ENCODE measurements around the gene DICER1.
A peak's percentile ranks its signal among the peaks of the same experiment; 100 is the strongest.

DICER1 gene

DNA sequence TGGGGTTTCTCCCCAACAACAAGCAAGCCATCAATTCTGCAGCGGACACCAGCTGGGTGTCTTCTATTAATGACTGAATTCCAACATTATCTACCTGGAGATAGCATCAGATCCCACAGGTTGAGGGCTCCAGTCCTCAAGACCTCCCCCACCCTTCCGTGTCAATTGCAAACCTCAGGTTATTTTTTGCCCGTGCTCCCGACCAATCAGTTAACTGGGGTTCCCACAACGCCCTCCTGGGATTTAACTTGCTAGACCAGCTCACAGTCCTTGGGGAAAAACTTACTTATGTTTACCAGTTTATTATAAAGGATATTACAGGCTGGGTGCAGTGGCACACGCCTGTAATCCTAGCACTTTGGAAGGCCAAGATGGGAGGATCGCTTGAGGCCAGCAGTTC, 9.7 kb downstream of the DICER1 start:
- no peak for TF ChIP-seq POLR2AphosphoS5 (IDR thresholded peaks at IDR 0.05; ENCODE audit: low read depth)
- TF ChIP-seq, protein P1, sequence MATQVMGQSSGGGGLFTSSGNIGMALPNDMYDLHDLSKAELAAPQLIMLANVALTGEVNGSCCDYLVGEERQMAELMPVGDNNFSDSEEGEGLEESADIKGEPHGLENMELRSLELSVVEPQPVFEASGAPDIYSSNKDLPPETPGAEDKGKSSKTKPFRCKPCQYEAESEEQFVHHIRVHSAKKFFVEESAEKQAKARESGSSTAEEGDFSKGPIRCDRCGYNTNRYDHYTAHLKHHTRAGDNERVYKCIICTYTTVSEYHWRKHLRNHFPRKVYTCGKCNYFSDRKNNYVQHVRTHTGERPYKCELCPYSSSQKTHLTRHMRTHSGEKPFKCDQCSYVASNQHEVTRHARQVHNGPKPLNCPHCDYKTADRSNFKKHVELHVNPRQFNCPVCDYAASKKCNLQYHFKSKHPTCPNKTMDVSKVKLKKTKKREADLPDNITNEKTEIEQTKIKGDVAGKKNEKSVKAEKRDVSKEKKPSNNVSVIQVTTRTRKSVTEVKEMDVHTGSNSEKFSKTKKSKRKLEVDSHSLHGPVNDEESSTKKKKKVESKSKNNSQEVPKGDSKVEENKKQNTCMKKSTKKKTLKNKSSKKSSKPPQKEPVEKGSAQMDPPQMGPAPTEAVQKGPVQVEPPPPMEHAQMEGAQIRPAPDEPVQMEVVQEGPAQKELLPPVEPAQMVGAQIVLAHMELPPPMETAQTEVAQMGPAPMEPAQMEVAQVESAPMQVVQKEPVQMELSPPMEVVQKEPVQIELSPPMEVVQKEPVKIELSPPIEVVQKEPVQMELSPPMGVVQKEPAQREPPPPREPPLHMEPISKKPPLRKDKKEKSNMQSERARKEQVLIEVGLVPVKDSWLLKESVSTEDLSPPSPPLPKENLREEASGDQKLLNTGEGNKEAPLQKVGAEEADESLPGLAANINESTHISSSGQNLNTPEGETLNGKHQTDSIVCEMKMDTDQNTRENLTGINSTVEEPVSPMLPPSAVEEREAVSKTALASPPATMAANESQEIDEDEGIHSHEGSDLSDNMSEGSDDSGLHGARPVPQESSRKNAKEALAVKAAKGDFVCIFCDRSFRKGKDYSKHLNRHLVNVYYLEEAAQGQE (IDR thresholded peaks at IDR 0.05; ENCODE audit: insufficient replicate concordance, low read depth), result no peak
- TF ChIP-seq, protein P2, sequence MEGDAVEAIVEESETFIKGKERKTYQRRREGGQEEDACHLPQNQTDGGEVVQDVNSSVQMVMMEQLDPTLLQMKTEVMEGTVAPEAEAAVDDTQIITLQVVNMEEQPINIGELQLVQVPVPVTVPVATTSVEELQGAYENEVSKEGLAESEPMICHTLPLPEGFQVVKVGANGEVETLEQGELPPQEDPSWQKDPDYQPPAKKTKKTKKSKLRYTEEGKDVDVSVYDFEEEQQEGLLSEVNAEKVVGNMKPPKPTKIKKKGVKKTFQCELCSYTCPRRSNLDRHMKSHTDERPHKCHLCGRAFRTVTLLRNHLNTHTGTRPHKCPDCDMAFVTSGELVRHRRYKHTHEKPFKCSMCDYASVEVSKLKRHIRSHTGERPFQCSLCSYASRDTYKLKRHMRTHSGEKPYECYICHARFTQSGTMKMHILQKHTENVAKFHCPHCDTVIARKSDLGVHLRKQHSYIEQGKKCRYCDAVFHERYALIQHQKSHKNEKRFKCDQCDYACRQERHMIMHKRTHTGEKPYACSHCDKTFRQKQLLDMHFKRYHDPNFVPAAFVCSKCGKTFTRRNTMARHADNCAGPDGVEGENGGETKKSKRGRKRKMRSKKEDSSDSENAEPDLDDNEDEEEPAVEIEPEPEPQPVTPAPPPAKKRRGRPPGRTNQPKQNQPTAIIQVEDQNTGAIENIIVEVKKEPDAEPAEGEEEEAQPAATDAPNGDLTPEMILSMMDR (IDR thresholded peaks at IDR 0.05; ENCODE audit: insufficient read depth, low read length), result no peak
- TF ChIP-seq SPI1 (IDR thresholded peaks at IDR 0.05; ENCODE audit: borderline replicate concordance, low read depth), result no peak
- no peak for TF ChIP-seq GABPA (IDR thresholded peaks at IDR 0.05; ENCODE audit: low read depth)
- no peak overlapping the region for H3K4me3 ChIP-seq (replicated peaks; ENCODE audit: insufficient read depth, low read length)
- DNase-seq (ENCODE audit: low read depth in 1 of 2, low spot score in 1 of 2), result no peak
- no peaks in the 10 kb centered on the region for H3K27me3 ChIP-seq (ENCODE audit: insufficient read depth, poor library complexity, severe bottlenecking)
- H3K27ac ChIP-seq (replicated peaks), result no peak overlapping the region

GRCh38 chr14:95146079-95146771, 11.1 kb downstream of the DICER1 start:
- Histone ChIP-seq H3K27ac (replicated peaks) (no peak overlapping the region), H3K27me3 (ENCODE audit: insufficient read depth, poor library complexity, severe bottlenecking) (no peaks in the 10 kb centered on the region), H3K4me3 (replicated peaks; ENCODE audit: insufficient read depth, low read length) (no peak overlapping the region)
- DNase-seq (ENCODE audit: low read depth in 1 of 2, low spot score in 1 of 2), result peak; percentile 23 to 42
- TF ChIP-seq SPI1 (IDR thresholded peaks at IDR 0.05; ENCODE audit: borderline replicate concordance, low read depth) (peak; percentile 27; the same call in 1 of the 2 replicates), GABPA (IDR thresholded peaks at IDR 0.05; ENCODE audit: low read depth) (no peak)

- no peak for TF ChIP-seq GABPA (IDR thresholded peaks at IDR 0.05; ENCODE audit: low read depth)
- TF ChIP-seq, protein P2 (IDR thresholded peaks at IDR 0.05; ENCODE audit: insufficient read depth, low read length), result no peak
- no peak for TF ChIP-seq SPI1 (IDR thresholded peaks at IDR 0.05; ENCODE audit: borderline replicate concordance, low read depth)
- no peak for TF ChIP-seq POLR2AphosphoS5 (IDR thresholded peaks at IDR 0.05; ENCODE audit: low read depth)
- TF ChIP-seq, protein P1 (IDR thresholded peaks at IDR 0.05; ENCODE audit: insufficient replicate concordance, low read depth), result no peak
- DNase-seq (ENCODE audit: low read depth in 1 of 2, low spot score in 1 of 2), result no peak
- H3K27ac ChIP-seq (replicated peaks), result no peak overlapping the region
Observed at GRCh38 chr14:95144849-95145248, 12.5 kb downstream of the DICER1 start.

GRCh38 chr14:95143808-95144620, 13.3 kb downstream of the DICER1 start:
- H3K27ac ChIP-seq (replicated peaks), result peak overlapping the region; percentile 37
- H3K4me3 ChIP-seq (replicated peaks; ENCODE audit: insufficient read depth, low read length), result 0 out of 2 replicates have a peak overlapping the region, but pooled peaks have one; percentile 6
- peak; percentile 6; the same call in 1 of the 2 replicates for TF ChIP-seq SPI1 (IDR thresholded peaks at IDR 0.05; ENCODE audit: borderline replicate concordance, low read depth)
- no peak for TF ChIP-seq POLR2AphosphoS5 (IDR thresholded peaks at IDR 0.05; ENCODE audit: low read depth)
- H3K27me3 ChIP-seq (ENCODE audit: insufficient read depth, poor library complexity, severe bottlenecking), result no peaks in the 10 kb centered on the region
- DNase-seq (ENCODE audit: low read depth in 1 of 2, low spot score in 1 of 2), result no peak

More at GRCh38 chr14:95144849-95145248, 12.5 kb downstream of the DICER1 start:
- Histone ChIP-seq H3K4me3 (replicated peaks; ENCODE audit: insufficient read depth, low read length) (no peak overlapping the region), H3K27me3 (ENCODE audit: insufficient read depth, poor library complexity, severe bottlenecking) (no peaks in the 10 kb centered on the region)
